Lower leg skin (tissue), 4 donors: ENCODE results near the gene F10. TPM values are rescaled to one million over a fixed set of nuclear protein-coding genes. Genes with fewer than 3 reads are reported as not detected.

Experiments
- DNase-seq, 2 donors: peaks; one replicate each; pipeline ENCODE4 v3.0.0-alpha.2; 2019; ENCODE audit warnings: low spot score in 2 of 2
- H3K4me3 ChIP-seq: fragments of 200-600 bp; sonication (generic); 2 replicates; pipeline ENCODE4 v1.5.1; 2017; ENCODE audit warnings: mild to moderate bottlenecking, low read depth; ENCODE audit not compliant: poor library complexity, severe bottlenecking
- CTCF ChIP-seq, 3 donors: fragments of 450-650 bp; IDR thresholded peaks; one replicate each; pipeline ENCODE4 v1.5.1; 2016; ENCODE audit warnings: antibody characterized with exemption in 3 of 3, mild to moderate bottlenecking in 3 of 3, moderate library complexity in 2 of 3
- POLR2A ChIP-seq, 2 donors: fragments of 450-650 bp; IDR thresholded peaks; one replicate each; pipeline ENCODE4 v1.6.1; 2016 to 2017; ENCODE audit warnings: antibody characterized with exemption in 2 of 2, mild to moderate bottlenecking in 1 of 2, moderate library complexity in 1 of 2
- WGBS, 2 donors: methylation state at CpG; one replicate each; pipeline ENCODE4 v1.1.5; 2018; 5-methylcytosine and 5-hydroxymethylcytosine counted together
- intact Hi-C: fragments of 100-400 bp; cut with DNase I; formaldehyde crosslinking; loops from one replicate; pipeline ENCODE4 v1.15.0; 2023; ENCODE audit warnings: low total_unique reads
- total RNA-seq, 4 donors: library from RNA; depleted of rRNA; stranded (reverse); fragments of >200 nt; gene quantifications; one replicate each; pipeline ENCODE4 v1.1.0, GENCODE V29; 2016

Gene F10
- total RNA-seq, 4 donors from 2014 or later = 6.5 to 31.0 (median 9.3) TPM

GRCh38 chr13:113162783-113163685, 40.4 kb downstream of the F10 start:
- no peak for DNase-seq
- no peak for TF ChIP-seq POLR2A (IDR thresholded peaks at IDR 0.05)
- no peak for TF ChIP-seq CTCF (IDR thresholded peaks at IDR 0.05)
- WGBS, 2 donors = 31 to 39% methylated on average over 23 to 25 of the region's 25 CpGs
- intact Hi-C loops = no loop called here
- no peak overlapping the region for H3K4me3 ChIP-seq

GRCh38 chr13:113164492-113164891, 41.9 kb downstream of the F10 start:
- no peak for DNase-seq
- H3K4me3 ChIP-seq = no peak overlapping the region
- TF ChIP-seq POLR2A (IDR thresholded peaks at IDR 0.05) (no peak), CTCF (IDR thresholded peaks at IDR 0.05) (no peak)
- WGBS, 2 donors = 84 to 91% methylated on average over 12 of the region's 12 CpGs
- intact Hi-C loops = no loop called here

GRCh38 chr13:113166266-113166665, 43.7 kb downstream of the F10 start:
- TF ChIP-seq POLR2A (IDR thresholded peaks at IDR 0.05) = no peak
- no peak for TF ChIP-seq CTCF (IDR thresholded peaks at IDR 0.05)
- H3K4me3 ChIP-seq = no peak overlapping the region

GRCh38 chr13:113166681-113167080, 44.1 kb downstream of the F10 start:
- WGBS, 2 donors = 89 to 91% methylated on average over 5 of the region's 5 CpGs
- intact Hi-C loops = no loop called here
- no peak for TF ChIP-seq CTCF (IDR thresholded peaks at IDR 0.05)
- no peak for TF ChIP-seq POLR2A (IDR thresholded peaks at IDR 0.05)
- H3K4me3 ChIP-seq = no peak overlapping the region
- DNase-seq = no peak

More at GRCh38 chr13:113166266-113166665, 43.7 kb downstream of the F10 start:
- intact Hi-C loops = no loop called here
- WGBS, 2 donors = 90 to 92% methylated on average over 10 of the region's 10 CpGs
- DNase-seq = no peak

GRCh38 chr13:113167155-113167554, 44.6 kb downstream of the F10 start:
- intact Hi-C loops = no loop called here
- WGBS, 2 donors = 91 to 92% methylated on average over 10 of the region's 10 CpGs
- TF ChIP-seq POLR2A (IDR thresholded peaks at IDR 0.05) (no peak), CTCF (IDR thresholded peaks at IDR 0.05) (no peak)
- DNase-seq = no peak
- H3K4me3 ChIP-seq = no peak overlapping the region
